Fibroblast of the aortic adventitia (primary cell): ENCODE results near the gene IFNAR2. TPM values are rescaled to one million over a fixed set of nuclear protein-coding genes. Genes with fewer than 3 reads are reported as not detected.
"Not testable (repeated sequence)": the region's sequence is repeated elsewhere in the genome, so short reads cannot be mapped to it uniquely, and the experiment has no call there.

ENCODE experiments used
- DNase-seq: peaks from one replicate; pipeline ENCODE4 v3.0.0-alpha.2; 2010; ENCODE audit warnings: low read depth
- H3K4me3 ChIP-seq: 2 replicates; pipeline ENCODE4 v1.5.1; 2011; ENCODE audit warnings: low read depth, mild to moderate bottlenecking, control low read depth, low read length, moderate library complexity
- total RNA-seq: library from RNA; depleted of rRNA; stranded (reverse); fragments of >200 nt; gene quantifications from 2 replicates; pipeline ENCODE4 v1.2.3, GENCODE V29; 2012; ENCODE audit warnings: low replicate concordance
- TF ChIP-seq, protein P1 (sequence below): IDR thresholded peaks from 2 replicates; pipeline ENCODE4 v1.5.1; 2011; ENCODE audit warnings: mild to moderate bottlenecking, low read length, control low read depth, inconsistent platforms; ENCODE audit not compliant: insufficient read depth

IFNAR2 gene
- total RNA-seq, 1 donor, result 6.0 TPM

DNA sequence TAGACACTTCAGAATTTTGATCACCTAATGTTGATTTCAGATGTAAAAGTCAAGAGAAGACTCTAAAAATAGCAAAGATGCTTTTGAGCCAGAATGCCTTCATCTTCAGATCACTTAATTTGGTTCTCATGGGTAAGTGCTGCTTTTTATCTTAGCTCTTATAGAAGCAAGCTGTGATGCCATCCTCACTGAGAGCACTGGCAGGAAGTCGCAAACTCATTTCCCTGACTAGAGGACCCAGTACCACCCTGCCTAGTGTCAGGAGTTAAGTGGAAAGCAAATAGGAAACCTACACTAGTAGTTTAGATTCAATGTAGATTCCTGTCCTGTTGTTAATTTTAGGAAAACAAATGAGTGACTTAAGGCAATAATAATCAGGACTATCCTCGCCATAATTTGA lies 12.1 kb downstream of the IFNAR2 start:
- no peak overlapping the region for H3K4me3 ChIP-seq
- TF ChIP-seq, protein P1, sequence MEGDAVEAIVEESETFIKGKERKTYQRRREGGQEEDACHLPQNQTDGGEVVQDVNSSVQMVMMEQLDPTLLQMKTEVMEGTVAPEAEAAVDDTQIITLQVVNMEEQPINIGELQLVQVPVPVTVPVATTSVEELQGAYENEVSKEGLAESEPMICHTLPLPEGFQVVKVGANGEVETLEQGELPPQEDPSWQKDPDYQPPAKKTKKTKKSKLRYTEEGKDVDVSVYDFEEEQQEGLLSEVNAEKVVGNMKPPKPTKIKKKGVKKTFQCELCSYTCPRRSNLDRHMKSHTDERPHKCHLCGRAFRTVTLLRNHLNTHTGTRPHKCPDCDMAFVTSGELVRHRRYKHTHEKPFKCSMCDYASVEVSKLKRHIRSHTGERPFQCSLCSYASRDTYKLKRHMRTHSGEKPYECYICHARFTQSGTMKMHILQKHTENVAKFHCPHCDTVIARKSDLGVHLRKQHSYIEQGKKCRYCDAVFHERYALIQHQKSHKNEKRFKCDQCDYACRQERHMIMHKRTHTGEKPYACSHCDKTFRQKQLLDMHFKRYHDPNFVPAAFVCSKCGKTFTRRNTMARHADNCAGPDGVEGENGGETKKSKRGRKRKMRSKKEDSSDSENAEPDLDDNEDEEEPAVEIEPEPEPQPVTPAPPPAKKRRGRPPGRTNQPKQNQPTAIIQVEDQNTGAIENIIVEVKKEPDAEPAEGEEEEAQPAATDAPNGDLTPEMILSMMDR, result no peak
- no peak for DNase-seq

DNA sequence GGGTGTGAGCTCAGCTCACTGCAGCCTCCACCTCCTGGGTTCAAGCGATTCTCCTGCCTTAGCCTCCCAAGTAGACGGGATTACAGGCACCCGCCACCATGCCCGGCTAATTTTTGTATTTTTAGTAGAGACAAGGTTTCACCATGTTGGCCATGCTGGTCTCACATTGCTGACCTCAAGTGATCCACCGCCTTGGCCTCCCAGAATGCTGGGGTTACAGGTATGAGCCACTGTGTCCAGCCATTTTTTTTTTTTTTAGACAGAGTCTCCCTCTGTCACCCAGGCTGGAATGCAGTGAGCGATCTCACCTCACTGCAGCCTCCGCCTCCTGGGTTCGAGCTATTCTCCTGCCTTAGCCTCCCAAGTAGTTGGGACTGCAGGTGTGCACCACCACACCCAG lies 13.1 kb downstream of the IFNAR2 start:
- not testable (repeated sequence) for H3K4me3 ChIP-seq, DNase-seq

DNA sequence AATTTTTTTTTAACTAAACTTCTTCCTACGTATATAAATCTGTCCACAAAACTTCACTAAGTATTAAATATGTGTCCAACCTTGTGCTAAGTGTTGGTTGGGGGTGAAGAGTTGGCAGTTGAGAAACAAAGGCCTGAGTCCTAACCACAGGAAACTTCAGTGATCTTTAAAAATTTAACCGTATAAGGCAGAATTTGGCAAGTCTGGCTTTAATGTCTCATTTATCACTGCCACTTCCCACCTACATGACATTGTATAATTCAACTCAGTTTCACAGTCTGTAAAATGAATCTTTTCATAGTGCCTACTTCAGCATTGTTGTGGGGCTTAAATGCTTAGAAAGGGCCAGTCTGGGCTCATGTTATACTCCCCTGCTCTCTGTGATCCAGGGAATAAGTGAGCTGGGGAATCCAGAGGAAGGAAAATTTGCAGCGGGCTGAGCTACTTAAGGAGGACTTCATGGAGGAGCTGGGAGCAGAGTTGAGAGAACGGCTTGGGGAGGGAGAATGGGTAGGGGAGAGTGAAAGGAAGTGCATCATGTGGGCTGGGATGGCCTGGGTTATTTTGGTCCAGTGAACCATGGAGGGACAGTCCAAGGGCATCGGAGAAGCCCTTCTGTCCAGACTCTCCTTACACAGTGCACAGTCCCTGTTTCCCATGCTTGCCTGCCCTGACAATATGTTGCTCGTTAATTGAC lies 14.5 kb downstream of the IFNAR2 start:
- no peak overlapping the region for H3K4me3 ChIP-seq
- TF ChIP-seq, protein P1, result no peak
- DNase-seq, result no peak

DNA sequence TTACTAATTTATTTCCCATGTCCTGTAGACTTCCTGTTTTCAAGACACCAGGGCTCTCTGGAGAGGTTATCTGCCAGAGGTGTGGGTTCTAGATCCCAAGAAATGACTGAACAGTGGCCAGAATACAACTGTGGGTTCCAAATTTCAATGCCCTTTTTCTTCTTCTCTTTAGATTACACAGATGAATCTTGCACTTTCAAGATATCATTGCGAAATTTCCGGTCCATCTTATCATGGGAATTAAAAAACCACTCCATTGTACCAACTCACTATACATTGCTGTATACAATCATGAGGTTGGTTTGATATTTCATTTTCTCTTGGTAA lies 15.0 kb downstream of the IFNAR2 start:
- DNase-seq, result no peak
- TF ChIP-seq, protein P1, result no peak
- no peak overlapping the region for H3K4me3 ChIP-seq

DNA sequence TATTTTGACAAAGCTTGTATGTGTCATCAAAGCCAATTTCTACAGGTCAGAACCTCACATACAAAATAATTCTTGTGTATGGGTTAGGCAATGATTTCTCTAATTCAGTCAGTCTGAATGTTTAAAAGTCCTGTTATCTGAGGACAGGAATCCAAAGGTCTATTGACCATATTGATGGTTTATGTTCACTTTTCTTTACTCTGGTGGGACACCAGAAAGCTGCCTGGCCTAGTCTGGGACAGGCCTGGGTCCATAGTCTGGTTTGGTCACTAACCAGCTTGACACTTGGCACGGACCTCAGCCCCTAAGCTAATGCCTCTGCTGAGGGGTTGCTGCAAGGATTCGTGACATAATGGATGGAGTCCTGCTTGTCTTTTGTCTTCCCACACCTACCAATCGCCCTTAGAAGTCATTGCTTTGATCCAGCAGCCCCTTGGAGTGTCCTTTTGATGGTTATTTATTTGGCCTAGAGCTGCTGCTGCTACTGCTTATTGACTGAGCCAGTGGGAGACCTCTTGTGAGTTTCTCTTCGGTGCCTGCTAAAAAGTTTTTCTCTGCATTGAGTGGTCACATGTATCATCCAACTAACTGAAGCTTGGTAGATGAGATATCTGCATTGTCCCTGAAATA lies 15.7 kb downstream of the IFNAR2 start:
- DNase-seq, result no peak
- TF ChIP-seq, protein P1, result no peak

DNA sequence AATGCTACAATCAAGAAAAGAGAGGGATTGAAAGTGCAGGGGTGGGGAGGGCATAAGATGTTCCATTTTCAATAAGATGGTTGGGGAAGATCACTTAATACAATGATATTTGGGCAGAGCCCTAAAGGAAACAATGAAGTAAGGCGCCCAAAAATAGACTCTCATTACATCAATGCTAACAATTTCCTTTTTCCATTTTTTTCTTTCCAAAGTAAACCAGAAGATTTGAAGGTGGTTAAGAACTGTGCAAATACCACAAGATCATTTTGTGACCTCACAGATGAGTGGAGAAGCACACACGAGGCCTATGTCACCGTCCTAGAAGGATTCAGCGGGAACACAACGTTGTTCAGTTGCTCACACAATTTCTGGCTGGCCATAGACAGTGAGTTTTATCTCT lies 16.8 kb downstream of the IFNAR2 start:
- DNase-seq, result no peak
- TF ChIP-seq, protein P1, result no peak
- no peak overlapping the region for H3K4me3 ChIP-seq

More for the DNA sequence above, 15.7 kb downstream of the IFNAR2 start:
- no peak overlapping the region for H3K4me3 ChIP-seq

DNA sequence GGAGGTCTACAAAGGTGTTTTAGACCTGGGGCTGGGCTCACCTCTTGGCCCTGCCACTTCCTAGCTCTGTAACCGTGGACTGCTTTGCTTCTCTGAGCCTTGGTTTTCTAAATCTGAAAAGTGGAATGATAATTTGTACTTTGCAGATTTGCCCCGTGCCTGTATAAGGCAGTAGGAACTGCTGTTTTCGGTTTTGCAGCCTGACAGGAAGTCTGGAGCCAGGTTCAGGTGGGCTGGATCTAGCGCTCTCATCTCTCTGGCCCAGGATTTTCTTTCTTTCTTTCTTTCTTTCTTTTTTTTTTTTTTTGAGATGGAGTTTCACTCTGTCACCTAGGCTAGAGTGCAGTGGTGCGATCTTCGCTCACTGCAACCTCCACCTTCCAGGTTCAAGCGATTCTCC lies 17.2 kb downstream of the IFNAR2 start:
- no peak overlapping the region for H3K4me3 ChIP-seq
- no peak for DNase-seq
- TF ChIP-seq, protein P1, result no peak
